PC-3 (cell line): ENCODE results near the gene UQCRQ.

ENCODE experiments used
- CTCF ChIP-seq: fragments of 300-600 bp; sonication (generic); conservative IDR thresholded peaks from 2 replicates; pipeline ENCODE4 v1.5.1; 2017; ENCODE audit warnings: antibody characterized with exemption, low read depth, mild to moderate bottlenecking, low read length
- EZH2 ChIP-seq: fragments of 300-600 bp; sonication (generic); IDR thresholded peaks from one replicate; pipeline ENCODE4 v1.6.1; 2017; ENCODE audit warnings: antibody characterized with exemption, mild to moderate bottlenecking, low read length; ENCODE audit not compliant: unreplicated experiment
- EZH2phosphoT487 ChIP-seq: fragments of 300-600 bp; sonication (generic); IDR thresholded peaks from 2 replicates; pipeline ENCODE4 v1.6.1; 2018; ENCODE audit warnings: mild to moderate bottlenecking, antibody characterized with exemption, low read length, borderline replicate concordance

GRCh38 chr5:132840313-132840712, 26.1 kb upstream of the UQCRQ start:
- TF ChIP-seq CTCF = no peak
- TF ChIP-seq EZH2phosphoT487 = no peak
- no peak for TF ChIP-seq EZH2
